Activated CD4-positive, alpha-beta T cell treated with anti-CD3 and anti-CD28 coated beads for 24 hours (primary cell): Measurements from ENCODE around the gene CYB5R4.
"Not testable (repeated sequence)": the region's sequence is repeated elsewhere in the genome, so short reads cannot be mapped to it uniquely, and the experiment has no call there.

Experiments used
- DNase-seq, 2 donors: peaks; one replicate each; pipeline ENCODE4 v3.0.0-alpha.2; 2020; ENCODE audit warnings: low read depth in 2 of 2

Gene CYB5R4

DNA sequence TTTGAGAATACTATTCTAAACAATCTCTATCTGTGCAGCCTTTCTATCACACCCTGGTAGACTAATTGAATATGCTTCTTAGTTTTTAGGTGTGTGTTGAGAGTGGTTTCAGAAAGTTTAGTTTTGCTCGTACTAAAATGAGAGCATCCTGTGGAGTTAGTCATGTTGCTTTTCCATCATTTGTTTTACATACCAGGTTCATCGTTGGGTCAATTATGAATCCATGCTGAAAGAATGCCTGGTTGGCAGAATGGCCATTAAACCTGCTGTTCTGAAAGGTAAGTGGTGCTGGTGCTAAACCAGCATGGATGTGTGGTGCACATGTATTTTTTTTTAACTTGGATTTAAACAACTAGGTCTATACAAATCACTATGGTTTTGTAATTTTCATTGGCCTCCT lies 49.3 kb downstream of the CYB5R4 start:
- no peak for DNase-seq

DNA sequence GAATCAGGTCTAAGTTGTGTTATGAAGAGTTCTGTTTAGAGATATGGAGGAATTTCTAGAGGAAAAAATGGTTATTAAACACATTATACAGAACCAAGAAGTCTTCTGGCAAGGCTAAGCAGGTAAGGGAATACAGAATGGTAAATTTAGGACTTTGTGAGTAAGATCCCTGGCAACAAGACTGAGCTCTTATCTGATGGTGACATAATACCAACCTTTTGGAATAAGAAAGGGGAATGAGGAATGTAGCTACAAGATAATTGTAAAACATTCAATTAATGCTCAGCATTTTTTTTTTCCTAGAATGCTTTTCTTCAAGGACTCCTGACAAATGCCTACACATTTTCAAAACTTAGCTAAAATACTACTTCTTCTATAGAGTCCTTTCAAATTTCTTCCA lies 51.8 kb downstream of the CYB5R4 start:
- DNase-seq = no peak

DNA sequence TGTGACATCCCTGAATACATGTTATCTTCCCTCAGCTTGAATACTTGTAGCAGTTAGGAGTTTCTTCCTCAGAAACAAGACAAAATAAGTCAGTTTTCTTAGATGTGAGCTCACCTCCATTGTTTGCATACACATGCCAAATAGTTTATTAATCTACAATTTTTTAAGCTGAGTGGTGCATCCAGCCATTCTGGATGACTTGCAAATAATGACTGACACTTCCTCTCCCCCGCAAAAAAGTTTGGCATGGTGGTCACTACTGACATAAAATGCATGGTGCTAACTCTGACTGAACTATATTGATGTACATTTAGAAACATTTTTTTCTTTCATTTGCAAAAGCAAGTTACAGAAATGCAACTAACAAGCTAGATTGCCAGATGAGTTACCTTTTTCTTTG lies 55.5 kb downstream of the CYB5R4 start:
- no peak for DNase-seq

DNA sequence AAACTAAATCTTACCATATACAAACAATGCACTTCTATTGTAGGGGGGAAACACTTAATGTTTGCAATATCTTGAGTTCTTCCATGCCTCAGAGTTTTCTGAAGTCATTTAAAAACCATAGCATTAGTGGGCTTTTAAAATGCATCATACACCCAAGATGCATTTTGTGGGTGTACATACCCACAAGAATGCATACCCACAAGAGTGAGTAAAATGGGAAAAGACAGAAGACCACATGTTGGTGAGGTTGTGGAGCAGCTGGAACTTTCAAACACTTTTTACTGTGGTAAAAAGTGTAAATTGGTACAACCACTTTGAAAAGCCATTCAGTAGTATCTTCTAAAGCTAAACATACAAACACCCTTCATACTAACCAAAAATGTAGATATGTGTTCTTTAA lies 57.5 kb downstream of the CYB5R4 start:
- no peak for DNase-seq

DNA sequence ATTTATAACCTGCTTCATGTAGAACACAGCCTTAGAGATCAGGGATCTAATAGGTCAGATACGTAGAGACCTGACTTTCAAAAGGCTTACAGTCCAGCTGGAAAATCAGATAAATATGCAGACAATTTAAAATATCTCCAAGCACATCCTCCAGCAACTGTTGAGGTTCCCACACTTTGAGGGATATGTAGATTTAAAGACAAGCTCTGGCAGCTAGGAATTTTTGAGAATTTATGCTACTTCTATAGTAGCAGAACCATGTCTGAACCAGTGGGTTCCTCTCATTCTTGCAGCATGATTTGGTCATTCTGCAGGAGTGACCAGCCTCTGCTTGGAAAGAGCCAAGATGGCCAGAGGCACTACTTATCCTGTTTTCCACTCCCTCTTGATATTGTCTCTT lies 60.5 kb downstream of the CYB5R4 start:
- DNase-seq = no peak

DNA sequence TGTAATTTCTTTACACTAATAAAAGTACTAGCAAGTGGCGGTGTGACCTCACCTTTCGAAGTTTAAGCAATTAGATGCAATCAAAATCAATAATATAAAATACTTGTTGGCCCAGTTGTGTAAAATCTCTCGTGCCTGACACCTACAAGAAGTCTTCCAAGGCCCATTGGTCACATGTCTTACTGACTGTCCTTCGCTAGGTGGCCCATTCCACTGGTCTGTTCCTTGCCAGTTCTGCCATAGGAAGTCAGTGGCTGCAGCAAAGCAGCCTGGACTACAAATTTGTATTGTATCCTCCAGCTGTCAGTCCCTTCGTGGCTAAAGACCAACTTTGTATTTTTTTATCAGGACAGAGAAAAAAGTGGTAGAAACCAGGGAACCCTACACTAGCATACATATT lies 61.8 kb downstream of the CYB5R4 start:
- DNase-seq = no peak

DNA sequence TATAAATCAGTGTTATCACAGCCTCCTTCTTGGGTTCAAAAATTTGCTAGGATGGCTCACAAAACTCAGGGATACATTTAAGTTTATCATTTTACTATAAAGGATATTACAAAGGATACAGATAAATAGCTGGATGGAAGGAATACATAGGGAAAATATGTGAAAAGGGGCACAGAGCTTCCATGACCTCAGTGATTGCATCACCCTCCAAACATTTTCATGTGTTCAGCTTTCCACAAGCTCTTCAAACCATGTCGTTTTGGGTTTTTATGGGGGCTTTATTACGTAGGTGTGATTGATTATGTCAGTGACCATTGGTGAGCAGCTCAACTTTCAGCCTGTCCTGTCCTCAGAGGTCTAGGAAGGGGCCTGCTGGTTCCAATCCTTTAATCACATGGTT lies 68.0 kb downstream of the CYB5R4 start:
- DNase-seq = no peak

DNA sequence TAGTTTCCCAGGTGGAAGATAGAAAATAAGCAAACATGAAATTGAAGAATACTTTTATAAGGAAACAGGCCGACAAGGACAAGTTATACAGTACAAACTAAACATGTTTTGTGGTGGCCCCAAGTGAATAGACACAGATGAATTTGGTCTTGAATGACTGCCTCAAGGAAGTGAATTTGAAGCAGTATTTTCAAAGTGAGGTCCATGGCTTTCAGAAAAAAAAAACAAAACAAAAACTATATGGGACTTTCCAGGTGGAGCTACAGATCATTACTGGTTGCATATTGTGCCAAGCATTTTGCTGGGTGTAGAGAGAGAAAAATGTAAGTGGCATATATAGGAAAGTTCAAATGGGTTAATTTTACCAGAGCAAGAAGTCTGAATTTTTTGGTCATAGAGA lies 68.8 kb downstream of the CYB5R4 start:
- no peak for DNase-seq

DNA sequence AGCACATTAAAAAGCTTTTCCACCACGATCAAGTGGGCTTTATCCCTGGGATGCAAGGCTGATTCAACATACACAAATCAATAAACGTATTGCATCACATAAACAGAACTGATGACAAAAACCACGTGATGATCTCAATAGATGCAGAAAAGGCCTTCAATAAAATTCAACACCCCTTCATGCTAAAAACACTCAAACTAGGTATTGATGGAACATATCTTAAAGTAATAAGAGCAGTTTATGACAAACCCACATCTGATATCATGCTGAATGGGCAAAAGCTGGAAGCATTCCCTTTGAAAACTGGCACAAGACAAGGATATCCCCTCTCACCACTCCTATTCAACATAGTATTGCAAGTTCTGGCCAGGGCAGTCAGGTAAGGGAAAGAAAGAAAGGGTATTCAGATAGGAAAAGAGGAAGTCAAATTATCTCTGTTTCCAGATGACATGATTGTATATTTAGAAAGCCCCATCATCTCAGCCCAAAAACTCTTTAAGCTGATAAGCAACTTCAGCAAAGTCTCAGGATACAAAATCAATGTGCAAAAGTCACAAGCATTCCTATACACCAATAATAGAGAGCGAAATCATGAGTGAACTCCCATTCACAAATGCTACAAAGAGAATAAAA lies 86.8 kb downstream of the CYB5R4 start:
- DNase-seq = not testable (repeated sequence)

DNA sequence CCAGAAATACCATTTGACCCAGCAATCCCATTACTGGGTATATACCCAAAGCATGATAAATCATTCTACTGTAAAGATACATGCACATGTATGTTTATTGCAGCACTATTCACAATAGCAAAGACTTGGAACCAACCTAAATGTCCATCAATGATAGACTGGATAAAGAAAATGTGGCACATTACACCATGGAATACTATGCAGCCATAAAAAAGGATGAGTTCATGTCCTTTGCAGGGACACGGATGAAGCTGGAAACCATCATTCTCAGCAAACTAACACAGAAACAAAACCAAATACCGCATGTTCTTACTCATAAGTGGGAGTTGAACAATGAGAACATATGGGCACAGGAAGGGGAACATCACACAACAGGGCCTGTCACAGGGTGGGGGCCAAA lies 88.5 kb downstream of the CYB5R4 start:
- not testable (repeated sequence) for DNase-seq

DNA sequence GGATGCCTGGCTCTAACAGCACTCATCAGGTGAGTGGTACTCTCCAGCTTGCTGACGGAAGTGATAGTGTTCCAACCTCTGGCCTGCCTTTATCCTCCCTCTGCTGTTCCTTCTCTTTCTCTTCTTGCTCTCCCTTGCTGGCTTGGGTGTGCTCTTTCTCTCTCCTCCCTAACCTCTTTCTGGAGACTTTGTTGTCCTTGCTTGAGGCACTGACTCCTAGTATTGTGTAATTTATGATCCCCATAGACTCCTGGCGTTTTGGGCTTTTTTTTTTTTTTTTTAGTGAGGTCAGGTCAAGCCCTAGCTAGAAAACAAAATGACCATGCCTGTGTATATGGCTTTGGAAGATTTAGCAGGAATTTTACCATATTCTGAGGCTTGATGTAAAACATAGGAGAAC lies 89.4 kb downstream of the CYB5R4 start:
- DNase-seq = no peak

DNA sequence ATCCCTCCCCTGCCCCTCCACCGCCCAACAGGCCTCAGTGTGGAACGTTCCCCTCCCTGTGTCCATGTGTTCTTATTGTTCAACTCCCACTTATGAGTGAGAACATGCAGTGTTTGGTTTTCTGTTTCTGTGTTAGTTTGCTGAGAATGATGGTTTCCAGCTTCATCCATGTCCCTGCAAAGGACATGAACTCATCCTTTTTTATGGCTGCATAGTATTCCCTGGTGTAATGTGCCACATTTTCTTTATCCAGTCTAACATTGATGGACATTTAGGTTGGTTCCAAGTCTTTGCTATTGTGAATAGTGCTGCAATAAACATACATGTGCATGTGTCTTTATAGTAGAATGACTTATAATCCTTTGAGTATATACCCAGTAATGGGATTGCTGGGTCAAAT lies 91.9 kb downstream of the CYB5R4 start:
- not testable (repeated sequence) for DNase-seq

DNA sequence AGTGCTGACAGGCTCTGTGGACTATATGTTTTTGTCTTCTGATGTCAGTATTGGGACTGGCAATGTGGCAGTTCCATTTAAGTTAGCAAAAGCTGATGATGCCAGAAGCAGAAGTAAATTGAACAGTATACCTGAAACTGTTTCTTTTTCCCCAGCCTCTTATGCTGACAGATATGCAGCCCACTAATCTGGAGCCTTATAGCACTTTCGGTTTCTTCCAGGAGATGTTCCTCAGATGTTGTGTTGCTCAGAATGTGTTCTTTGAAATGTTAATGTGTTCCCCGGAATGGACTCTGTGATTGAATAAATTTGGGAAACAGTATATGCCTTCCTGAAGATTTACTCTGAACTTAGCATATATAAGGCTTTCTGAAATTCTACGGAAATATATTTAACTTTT lies 93.3 kb downstream of the CYB5R4 start:
- DNase-seq = no peak

DNA sequence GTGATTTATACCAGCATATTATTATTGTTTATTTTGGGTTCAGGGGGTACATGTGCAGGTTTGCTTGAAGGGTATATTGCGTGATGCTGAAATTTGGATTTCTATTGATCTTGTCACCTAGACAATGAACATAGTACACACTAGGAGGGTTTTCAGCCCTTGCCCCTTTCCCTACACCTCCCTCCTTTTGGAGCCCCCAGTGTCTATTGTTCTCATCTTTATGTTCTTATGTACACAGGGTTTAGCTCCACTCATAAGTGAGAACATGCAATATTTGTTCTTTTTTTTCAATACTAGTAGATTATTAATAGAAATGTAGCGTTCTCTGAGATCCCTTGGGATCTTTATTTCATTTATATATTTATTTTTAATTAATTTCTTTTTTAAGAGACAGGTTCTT lies 94.9 kb downstream of the CYB5R4 start:
- DNase-seq = no peak

DNA sequence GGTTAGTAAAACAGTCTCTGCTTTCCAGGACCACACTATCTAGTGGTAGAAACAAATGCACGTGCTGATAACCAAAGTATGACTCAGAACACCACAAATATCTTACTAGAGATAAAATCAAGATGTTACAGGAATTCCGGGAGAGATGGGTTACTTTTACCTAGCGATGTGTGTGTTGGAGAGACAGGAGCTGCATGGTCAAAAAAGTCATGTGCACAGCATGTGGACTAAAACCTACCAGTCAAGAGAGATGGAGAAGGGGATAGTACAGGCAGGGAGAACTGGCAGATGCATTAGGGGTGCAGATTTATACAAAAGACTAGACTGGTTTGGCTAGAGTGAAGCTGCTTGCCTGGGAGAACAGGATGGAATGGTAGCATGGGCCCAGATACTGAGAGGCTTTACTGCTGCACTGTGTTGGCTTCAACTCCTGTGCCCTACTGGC lies 98.8 kb downstream of the CYB5R4 start:
- DNase-seq = no peak

DNA sequence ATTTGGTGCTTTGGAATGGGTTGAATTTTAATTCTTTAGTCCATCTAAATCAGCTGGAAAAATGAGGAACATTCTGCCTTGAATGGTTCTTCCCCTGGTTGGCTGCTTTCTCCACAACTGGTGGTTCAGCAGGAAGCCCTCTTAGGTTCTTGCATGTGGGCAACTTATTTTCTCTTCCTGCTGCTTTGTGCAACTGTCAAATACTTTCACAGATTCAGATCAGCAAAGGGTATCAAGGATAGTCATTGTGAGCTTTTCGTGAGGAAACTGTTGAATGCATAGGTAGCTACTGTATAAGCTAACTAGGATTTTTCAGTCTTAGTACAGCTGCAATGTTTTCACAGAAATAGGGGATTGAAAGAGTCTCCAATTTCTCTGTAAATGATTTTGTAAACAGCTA lies 101.2 kb downstream of the CYB5R4 start:
- no peak for DNase-seq

DNA sequence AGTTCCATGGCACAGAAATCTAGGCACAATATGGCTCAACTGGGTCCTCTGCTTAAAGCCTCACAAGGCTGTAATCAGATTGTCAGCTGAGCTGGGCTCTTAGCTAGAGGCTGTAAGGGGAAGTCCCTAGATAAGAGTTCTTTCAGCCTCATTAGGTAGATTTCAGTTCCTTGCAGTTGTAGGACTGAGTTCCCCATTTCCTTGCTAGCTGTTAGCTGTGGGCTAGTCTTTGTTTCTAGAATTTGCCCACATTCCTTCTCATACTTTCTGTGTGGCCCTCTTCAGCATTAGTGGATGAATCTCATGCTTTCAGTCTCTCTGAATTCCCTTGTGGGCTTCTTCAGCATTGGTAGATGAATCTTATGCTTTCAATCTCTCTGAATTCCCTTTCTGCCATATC lies 103.1 kb downstream of the CYB5R4 start:
- DNase-seq = no peak

DNA sequence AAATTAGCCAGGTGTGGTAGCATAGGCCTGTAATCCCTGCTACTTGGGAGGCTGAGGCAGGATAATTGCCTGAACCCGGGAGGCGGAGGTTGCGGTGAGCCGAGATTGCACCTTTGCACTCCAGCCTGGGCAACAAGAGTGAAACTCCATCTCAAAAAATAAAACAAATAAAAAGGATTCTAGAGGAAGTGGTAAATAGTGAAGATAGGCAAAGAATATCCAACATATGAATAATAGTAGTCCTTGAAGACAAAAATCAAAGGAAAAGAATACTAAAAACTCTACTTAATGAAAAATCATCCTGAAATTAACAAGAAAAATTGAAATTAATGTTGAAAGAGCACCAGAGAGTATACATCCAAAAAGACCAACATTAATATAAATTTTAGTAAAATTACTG lies 107.0 kb downstream of the CYB5R4 start:
- no peak for DNase-seq

DNA sequence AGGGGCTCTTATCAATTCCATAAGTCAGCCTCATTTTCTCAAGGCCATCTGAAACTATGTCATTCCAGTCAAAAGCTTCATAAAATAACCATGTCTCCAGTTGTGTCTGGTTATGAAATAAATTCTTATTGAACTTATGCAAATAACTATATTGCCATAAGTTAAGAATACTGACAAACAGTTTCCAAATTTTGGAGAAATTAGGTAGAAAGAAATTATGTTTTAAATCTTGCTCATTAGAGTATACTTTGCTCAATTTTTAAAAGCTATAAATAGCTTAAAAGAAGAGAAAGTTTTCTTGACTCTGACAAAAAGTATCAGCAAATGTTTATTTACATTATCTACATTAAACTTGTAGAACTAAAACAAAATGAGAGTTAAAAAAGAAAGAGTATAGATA lies 111.1 kb downstream of the CYB5R4 start:
- no peak for DNase-seq

DNA sequence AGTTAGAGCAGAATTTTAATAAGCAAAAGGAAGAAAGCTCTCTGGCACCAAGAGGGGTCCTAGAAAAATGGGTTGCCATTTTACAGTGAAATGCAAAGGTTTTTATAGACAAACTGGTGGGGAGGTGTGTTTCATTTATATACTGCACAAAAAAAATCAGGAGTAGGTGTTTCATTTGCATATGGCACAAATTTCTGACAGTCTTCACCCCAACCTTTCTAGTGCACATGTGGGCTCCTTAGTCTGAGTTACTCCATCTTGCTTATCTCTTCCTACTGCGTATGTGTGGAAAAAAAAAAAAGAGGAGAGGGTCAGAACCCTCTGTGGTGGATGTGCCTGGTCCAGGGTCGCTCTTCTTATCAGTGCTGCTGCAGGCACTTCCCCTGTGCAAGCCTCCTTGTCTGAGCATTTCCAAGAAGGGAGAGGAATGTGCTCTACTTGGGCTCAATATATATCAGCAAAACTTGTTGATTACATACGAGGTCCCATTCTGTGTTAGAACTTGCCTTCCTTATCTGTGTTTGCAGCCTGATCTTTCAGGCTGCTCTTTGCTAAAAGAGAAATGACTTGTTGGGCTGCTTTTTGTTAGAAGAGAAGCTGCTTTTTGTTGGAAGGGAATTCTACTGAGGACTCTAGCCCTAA lies 115.0 kb downstream of the CYB5R4 start:
- DNase-seq = no peak

DNA sequence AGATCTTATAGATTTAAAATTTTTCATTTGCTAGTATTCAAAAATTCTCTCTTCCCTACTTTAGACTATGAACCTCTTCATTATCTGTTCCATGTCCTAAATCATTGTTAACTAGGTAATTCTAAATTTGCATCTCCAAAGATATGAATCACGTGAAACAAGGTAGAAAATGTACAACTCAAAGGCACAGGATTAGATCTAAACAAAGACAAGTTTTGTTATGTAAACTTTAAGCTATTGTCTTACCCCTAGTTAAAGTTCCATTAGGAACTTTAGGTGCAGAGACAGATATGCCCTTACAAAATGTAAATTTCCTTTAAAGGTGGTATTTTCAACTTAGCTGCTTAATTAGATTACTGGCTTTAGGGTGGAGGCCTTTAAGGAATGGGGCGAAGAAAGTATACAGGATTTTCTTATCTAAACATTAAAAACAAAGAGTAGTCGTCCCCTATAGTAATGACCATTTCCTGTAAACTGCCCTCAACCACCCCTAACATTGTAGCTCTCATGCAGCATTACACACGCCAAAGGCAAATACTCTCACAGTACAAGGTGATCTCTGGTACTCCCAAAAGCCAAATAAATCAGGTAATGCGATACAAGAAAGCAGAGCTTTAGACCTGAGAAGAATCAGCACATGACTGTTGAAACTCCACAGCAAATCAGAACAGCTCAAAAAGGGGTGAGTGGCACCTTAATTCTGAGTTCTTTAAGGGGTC lies 116.7 kb downstream of the CYB5R4 start:
- DNase-seq = no peak

DNA sequence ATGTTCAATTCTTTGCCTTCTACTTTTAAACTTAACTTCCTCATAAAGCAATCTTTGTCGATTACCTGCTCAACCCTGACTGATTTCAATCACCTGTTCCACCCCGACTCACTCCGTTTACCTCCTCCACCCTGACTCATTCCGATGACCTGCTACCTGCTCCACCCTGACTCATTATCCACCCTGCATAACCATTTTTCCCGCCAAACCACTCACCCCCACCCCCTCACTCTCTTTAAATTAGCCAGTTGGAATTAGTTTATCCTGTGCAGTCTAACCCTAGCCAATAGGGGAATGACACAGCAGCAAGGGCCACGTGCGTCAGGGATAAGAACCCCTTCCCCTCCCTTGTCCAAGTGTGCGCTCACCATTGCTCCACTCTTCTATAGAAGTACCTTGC lies 117.4 kb downstream of the CYB5R4 start:
- DNase-seq = no peak

DNA sequence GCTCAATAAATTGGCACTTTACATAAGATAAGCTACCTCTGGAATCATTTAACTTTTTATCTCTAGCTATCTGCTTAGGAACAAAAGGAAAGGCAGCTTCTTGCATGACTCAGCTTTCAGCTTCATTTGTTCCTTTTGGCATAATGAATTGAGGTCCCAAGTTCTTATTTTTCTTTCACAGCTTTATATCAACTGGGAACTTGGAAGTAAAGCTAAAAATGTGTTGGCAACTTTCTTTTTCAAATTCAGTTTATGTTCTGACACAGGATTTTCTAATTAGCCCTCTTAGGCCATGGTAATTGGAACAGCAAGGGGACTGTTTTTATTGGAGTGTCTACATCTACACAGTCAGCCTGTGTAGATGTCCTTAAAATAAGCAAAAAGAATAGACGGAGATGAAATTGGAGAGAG lies 118.8 kb downstream of the CYB5R4 start:
- no peak for DNase-seq
